K562 (cell line): ENCODE results near the gene RET.

Source experiments
- CTCF ChIP-seq, 3 experiments: IDR thresholded peaks in 2 of 3; conservative IDR thresholded peaks in 1 of 3; 2 replicates each; pipeline ENCODE4 v1.5.1; 2011 to 2012; ENCODE audit warnings: low read length in 3 of 3, mild to moderate bottlenecking in 3 of 3, control low read depth in 2 of 3, improper control_type of control experiment in 1 of 3, inconsistent platforms in 1 of 3, low read depth in 1 of 3, mixed read lengths in 1 of 3, moderate library complexity in 1 of 3; ENCODE audit not compliant: insufficient read depth in 2 of 3
- E2F4 ChIP-seq: sonication (generic); formaldehyde crosslinking; IDR thresholded peaks from 2 replicates; pipeline ENCODE4 v1.8.0; 2022; ENCODE audit warnings: mild to moderate bottlenecking, low read depth, missing genetic modification reagents
- FOSL1 ChIP-seq: fragments of 200-800 bp; sonication (Bioruptor generic); conservative IDR thresholded peaks from 2 replicates; pipeline ENCODE4 v1.6.1; 2016; ENCODE audit warnings: missing genetic modification characterization, missing compliant biosample characterization
- GATA2 ChIP-seq: sonication (generic); formaldehyde crosslinking; IDR thresholded peaks from 2 replicates; pipeline ENCODE4 v1.4.0; 2020; ENCODE audit warnings: mild to moderate bottlenecking, missing genetic modification reagents
- HNRNPLL ChIP-seq: fragments of 200-400 bp; formaldehyde crosslinking; IDR thresholded peaks from 2 replicates; pipeline ENCODE4 v1.6.1; 2017; ENCODE audit warnings: low read length, low read depth, mild to moderate bottlenecking; ENCODE audit not compliant: poor library complexity, severe bottlenecking
- TEAD4 ChIP-seq, 2 experiments: sonication (generic) in 1 of 2; formaldehyde crosslinking in 1 of 2; IDR thresholded peaks; 2 replicates each; pipeline versions ENCODE4 v1.6.1 to v1.8.0; 2012 to 2022; ENCODE audit warnings: borderline replicate concordance in 1 of 2, inconsistent platforms in 1 of 2, low read length in 1 of 2, mild to moderate bottlenecking in 1 of 2, missing genetic modification reagents in 1 of 2
- TF ChIP-seq, protein P1 (sequence below): fragments of 250-450 bp; sonication (Bioruptor Pico); IDR thresholded peaks from 2 replicates; pipeline ENCODE4 v1.5.1; 2021; ENCODE audit warnings: mild to moderate bottlenecking
- TF ChIP-seq, protein P2 (sequence below): sonication (generic); formaldehyde crosslinking; IDR thresholded peaks from 2 replicates; pipeline ENCODE4 v1.9.0; 2022; ENCODE audit warnings: mild to moderate bottlenecking, missing genetic modification reagents
- TF ChIP-seq, protein P3 (sequence below): fragments of 250-450 bp; sonication (Bioruptor Pico); IDR thresholded peaks from 2 replicates; pipeline ENCODE4 v1.8.0; 2022; ENCODE audit warnings: moderate library complexity, mild to moderate bottlenecking, inconsistent platforms
- TF ChIP-seq, protein P4 (sequence below), 2 experiments: fragments of 450-650 bp in 1 of 2; IDR thresholded peaks; 2 replicates each; pipeline ENCODE4 v1.6.1; 2011 to 2017; ENCODE audit warnings: low read depth in 2 of 2, antibody characterized with exemption in 1 of 2, borderline replicate concordance in 1 of 2, low read length in 1 of 2, mild to moderate bottlenecking in 1 of 2, mixed read lengths in 1 of 2; ENCODE audit not compliant: control insufficient read depth in 1 of 2

- no peak for TF ChIP-seq FOSL1 (tag)
- no peak for TF ChIP-seq E2F4 (CRISPR knock-in tag)
- no peak for TF ChIP-seq GATA2 (CRISPR knock-in tag)
- TF ChIP-seq CTCF (IDR thresholded peaks at IDR 0.05 in 2 of 3, conservative IDR thresholded peaks at IDR 0.05 in 1 of 3; ENCODE audit: insufficient read depth in 2 of 3, low read depth in 1 of 3, low read length in 3 of 3): no peak
- TF ChIP-seq, protein P1, sequence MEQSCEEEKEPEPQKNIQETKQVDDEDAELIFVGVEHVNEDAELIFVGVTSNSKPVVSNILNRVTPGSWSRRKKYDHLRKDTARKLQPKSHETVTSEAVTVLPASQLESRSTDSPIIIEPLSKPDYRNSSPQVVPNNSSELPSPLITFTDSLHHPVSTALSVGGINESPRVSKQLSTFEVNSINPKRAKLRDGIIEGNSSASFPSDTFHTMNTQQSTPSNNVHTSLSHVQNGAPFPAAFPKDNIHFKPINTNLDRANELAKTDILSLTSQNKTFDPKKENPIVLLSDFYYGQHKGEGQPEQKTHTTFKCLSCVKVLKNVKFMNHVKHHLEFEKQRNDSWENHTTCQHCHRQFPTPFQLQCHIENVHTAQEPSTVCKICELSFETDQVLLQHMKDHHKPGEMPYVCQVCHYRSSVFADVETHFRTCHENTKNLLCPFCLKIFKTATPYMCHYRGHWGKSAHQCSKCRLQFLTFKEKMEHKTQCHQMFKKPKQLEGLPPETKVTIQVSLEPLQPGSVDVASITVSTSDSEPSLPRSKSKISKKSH (CRISPR knock-in tag): no peak
- TF ChIP-seq, protein P2, sequence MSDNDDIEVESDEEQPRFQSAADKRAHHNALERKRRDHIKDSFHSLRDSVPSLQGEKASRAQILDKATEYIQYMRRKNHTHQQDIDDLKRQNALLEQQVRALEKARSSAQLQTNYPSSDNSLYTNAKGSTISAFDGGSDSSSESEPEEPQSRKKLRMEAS (CRISPR knock-in tag): no peak
- TF ChIP-seq, protein P3, sequence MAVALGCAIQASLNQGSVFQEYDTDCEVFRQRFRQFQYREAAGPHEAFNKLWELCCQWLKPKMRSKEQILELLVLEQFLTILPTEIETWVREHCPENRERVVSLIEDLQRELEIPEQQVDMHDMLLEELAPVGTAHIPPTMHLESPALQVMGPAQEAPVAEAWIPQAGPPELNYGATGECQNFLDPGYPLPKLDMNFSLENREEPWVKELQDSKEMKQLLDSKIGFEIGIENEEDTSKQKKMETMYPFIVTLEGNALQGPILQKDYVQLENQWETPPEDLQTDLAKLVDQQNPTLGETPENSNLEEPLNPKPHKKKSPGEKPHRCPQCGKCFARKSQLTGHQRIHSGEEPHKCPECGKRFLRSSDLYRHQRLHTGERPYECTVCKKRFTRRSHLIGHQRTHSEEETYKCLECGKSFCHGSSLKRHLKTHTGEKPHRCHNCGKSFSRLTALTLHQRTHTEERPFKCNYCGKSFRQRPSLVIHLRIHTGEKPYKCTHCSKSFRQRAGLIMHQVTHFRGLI (CRISPR knock-in tag): no peak
- TF ChIP-seq, protein P4, sequence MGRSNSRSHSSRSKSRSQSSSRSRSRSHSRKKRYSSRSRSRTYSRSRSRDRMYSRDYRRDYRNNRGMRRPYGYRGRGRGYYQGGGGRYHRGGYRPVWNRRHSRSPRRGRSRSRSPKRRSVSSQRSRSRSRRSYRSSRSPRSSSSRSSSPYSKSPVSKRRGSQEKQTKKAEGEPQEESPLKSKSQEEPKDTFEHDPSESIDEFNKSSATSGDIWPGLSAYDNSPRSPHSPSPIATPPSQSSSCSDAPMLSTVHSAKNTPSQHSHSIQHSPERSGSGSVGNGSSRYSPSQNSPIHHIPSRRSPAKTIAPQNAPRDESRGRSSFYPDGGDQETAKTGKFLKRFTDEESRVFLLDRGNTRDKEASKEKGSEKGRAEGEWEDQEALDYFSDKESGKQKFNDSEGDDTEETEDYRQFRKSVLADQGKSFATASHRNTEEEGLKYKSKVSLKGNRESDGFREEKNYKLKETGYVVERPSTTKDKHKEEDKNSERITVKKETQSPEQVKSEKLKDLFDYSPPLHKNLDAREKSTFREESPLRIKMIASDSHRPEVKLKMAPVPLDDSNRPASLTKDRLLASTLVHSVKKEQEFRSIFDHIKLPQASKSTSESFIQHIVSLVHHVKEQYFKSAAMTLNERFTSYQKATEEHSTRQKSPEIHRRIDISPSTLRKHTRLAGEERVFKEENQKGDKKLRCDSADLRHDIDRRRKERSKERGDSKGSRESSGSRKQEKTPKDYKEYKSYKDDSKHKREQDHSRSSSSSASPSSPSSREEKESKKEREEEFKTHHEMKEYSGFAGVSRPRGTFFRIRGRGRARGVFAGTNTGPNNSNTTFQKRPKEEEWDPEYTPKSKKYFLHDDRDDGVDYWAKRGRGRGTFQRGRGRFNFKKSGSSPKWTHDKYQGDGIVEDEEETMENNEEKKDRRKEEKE (IDR thresholded peaks at IDR 0.05; ENCODE audit: borderline replicate concordance in 1 of 2, control insufficient read depth in 1 of 2, low read depth in 2 of 2, low read length in 1 of 2): no peak
- no peak for TF ChIP-seq HNRNPLL
- no peak for TF ChIP-seq TEAD4 (IDR thresholded peaks at IDR 0.05; ENCODE audit: low read length)
- no peak for TF ChIP-seq TEAD4 (CRISPR knock-in tag; IDR thresholded peaks at IDR 0.05; ENCODE audit: borderline replicate concordance)
Measured at GRCh38 chr10:43082087-43082486, 5.2 kb downstream of the RET start.
